VCaP (cell line): ENCODE results near the gene DHRS9.

Experiments used
- H3K27ac ChIP-seq: fragments of 450-650 bp; 2 replicates; pipeline ENCODE4 v1.5.1; 2017
- CTCF ChIP-seq: fragments of 450-650 bp; conservative IDR thresholded peaks from 2 replicates; pipeline ENCODE4 v1.5.1; 2017; ENCODE audit warnings: mild to moderate bottlenecking, moderate library complexity

Gene DHRS9

GRCh38 chr2:169139993-169140767 lies 70.8 kb downstream of the DHRS9 start:
- H3K27ac ChIP-seq = no peak overlapping the region
- TF ChIP-seq CTCF = no peak

DNA sequence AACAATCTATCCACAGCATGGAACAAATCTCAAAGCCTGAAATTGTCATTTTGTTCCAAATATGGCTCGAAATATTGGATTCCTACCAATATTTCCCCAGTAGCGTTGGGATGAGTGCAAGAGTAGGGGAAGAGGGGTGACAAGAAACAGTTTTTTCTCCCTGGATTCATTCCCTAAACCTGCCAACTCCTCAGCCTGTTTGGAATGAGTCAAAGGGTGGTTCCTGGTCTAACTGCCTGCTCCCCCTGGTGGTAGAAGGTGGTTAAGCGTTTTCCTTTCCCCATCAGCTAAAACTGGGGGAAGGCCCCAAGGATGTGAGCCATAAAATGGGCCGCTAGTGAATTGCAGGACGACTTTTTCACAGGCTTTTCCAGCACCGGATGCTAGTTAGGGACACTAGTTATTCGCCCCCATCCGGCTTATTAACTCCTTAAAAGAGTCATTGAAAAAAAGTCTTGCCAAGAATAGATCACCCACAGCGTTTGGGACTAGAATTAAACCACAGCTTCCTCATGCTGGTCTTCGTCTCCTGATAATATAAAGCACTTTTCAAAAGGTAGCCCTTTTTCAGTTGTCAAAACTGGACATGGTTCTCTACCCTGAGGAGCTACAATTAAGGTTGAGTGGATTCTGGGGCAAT lies 72.5 kb downstream of the DHRS9 start:
- TF ChIP-seq CTCF = peak; percentile 83
- no peak overlapping the region for H3K27ac ChIP-seq

DNA sequence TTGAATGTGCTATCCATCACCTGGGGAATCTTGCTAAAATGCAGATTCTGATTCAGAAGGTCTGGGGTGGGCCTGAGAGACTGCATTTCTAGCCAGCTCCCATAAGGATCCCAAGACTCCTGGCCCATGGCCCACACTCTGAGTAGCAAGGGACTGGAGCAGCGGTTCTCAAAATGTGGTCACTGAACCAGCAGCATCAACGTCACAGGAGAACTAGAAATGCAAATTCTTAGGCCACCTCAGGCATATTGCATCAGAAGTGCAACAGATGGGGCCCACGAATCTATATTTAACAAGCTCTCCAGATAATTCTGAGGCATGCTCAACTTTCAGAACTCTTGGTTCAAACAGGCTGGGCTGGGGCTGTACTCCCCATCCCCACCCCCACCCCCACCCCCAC lies 74.6 kb downstream of the DHRS9 start:
- no peak for TF ChIP-seq CTCF
- H3K27ac ChIP-seq = no peak overlapping the region
